Fibroblast of villous mesenchyme (primary cell): ENCODE results near the gene RRP7A. TPM values are rescaled to one million over a fixed set of nuclear protein-coding genes. Genes with fewer than 3 reads are reported as not detected.

Experiments used
- small RNA-seq: library from RNA; depleted of rRNA; stranded (forward); fragments of <200 nt; gene quantifications from one replicate; pipeline ENCODE3, GENCODE V24; 2012
- total RNA-seq: library from RNA; depleted of rRNA; stranded (reverse); fragments of >200 nt; gene quantifications from 2 replicates; pipeline ENCODE4 v1.2.3, GENCODE V29; 2012

Gene RRP7A
- total RNA-seq, 1 donor, result 29.8 TPM

Small RNA genes within 50 kb of the gene (small RNA-seq; reads per million reads assigned to genes)
- gene RN7SKP80 (not detected), gene RNU6-513P (not detected)

Other genes starting within 250 kb of the RRP7A start
- gene TCF20, start 249.1 kb downstream of the RRP7A start, total RNA-seq, result 26.4 and 30.7 TPM in 2 replicates
- gene NFAM1, start 87.4 kb downstream of the RRP7A start, total RNA-seq, result not detected in 2 replicates
- 2.2 and 2.3 TPM in 2 replicates for gene SERHL2, start 34.2 kb upstream of the RRP7A start, total RNA-seq
- gene POLDIP3, start 95.1 kb upstream of the RRP7A start, total RNA-seq, result 22.5 and 26.3 TPM in 2 replicates
- gene ATP5MGL, start 120.8 kb upstream of the RRP7A start, total RNA-seq, result 0.43 and 0.64 TPM in 2 replicates
- 57.9 and 67.0 TPM in 2 replicates for gene CYB5R3, start 129.6 kb upstream of the RRP7A start, total RNA-seq
- gene A4GALT, start 201.1 kb upstream of the RRP7A start, total RNA-seq, result 9.0 and 11.2 TPM in 2 replicates